B cell (primary cell): ENCODE data around the gene EPHA5. TPM values are rescaled to one million over a fixed set of nuclear protein-coding genes. Genes with fewer than 3 reads are reported as not detected.

Source experiments
- ATAC-seq: fragments of 200-7000 bp; cut with Tn5 transposase; one replicate; pipeline ENCODE4 v1.10.0; 2021; ENCODE audit warnings: low read depth, mild to moderate bottlenecking, moderate number of reproducible peaks, moderate library complexity
- CTCF ChIA-PET: fragments of 350-600 bp; sonication (Branson Sonifier 250); formaldehyde crosslinking; loops from one replicate; lab custom pipeline; 2021; ENCODE audit warnings: antibody characterized with exemption, inconsistent platforms; lab: Charles Lee
- POLR2A ChIA-PET: fragments of 350-600 bp; sonication (Branson Sonifier 250); formaldehyde crosslinking; loops from one replicate; lab custom pipeline; 2021; ENCODE audit warnings: antibody characterized with exemption; lab: Charles Lee
- DNase-seq: peaks from one replicate; pipeline ENCODE4 v3.0.0; 2013
- H2AFZ ChIP-seq: 2 replicates; pipeline ENCODE4 v1.6.1; 2012; ENCODE audit warnings: mild to moderate bottlenecking, low read depth, low read length; ENCODE audit not compliant: insufficient read depth, poor library complexity, severe bottlenecking
- H3K27ac ChIP-seq, 2 donors: 1 replicate in 1 of 2; 2 replicates in 1 of 2; pipeline ENCODE4 v1.5.1; 2012 to 2013; ENCODE audit warnings: low read length in 2 of 2, mild to moderate bottlenecking in 2 of 2, moderate library complexity in 1 of 2
- H3K27me3 ChIP-seq, 4 experiments: fragments of 200-600 bp in 1 of 4; sonication (generic) in 1 of 4; replicated peaks in 1 of 4; 1 replicate in 2 of 4; 2 replicates in 2 of 4; pipeline versions ENCODE4 v1.6.1 to v1.7.0; 2013 to 2016; ENCODE audit warnings: low read length in 3 of 4, mild to moderate bottlenecking in 2 of 4, mixed read lengths in 1 of 4, moderate library complexity in 1 of 4; ENCODE audit not compliant: insufficient read depth in 4 of 4, control insufficient read depth in 3 of 4; ENCODE audit errors: control extremely low read depth in 1 of 4
- H3K36me3 ChIP-seq, 2 experiments: replicated peaks in 1 of 2; 1 replicate in 1 of 2; 2 replicates in 1 of 2; pipeline versions ENCODE4 v1.6.1 to v1.7.1; 2013; ENCODE audit warnings: low read length in 1 of 2; ENCODE audit not compliant: insufficient read depth in 2 of 2, control insufficient read depth in 1 of 2; ENCODE audit errors: control extremely low read depth in 1 of 2, extremely low read depth in 1 of 2
- H3K4me1 ChIP-seq, 2 donors: fragments of 200-600 bp in 1 of 2; sonication (generic) in 1 of 2; 1 replicate in 1 of 2; 2 replicates in 1 of 2; pipeline versions ENCODE4 v1.5.1 to v1.6.1; 2013 to 2017; ENCODE audit warnings: low read length in 2 of 2; ENCODE audit not compliant: control insufficient read depth in 2 of 2, insufficient read depth in 2 of 2
- H3K4me2 ChIP-seq: replicated peaks from 2 replicates; pipeline ENCODE3; 2012; ENCODE audit warnings: mild to moderate bottlenecking, low read depth, low read length; ENCODE audit not compliant: poor library complexity, severe bottlenecking
- H3K4me3 ChIP-seq, 5 experiments: fragments of 200-600 bp in 1 of 5; sonication (generic) in 1 of 5; 1 replicate in 3 of 5; 2 replicates in 2 of 5; pipeline versions ENCODE4 v1.5.1 to v1.7.0; 2011 to 2016; ENCODE audit warnings: low read length in 4 of 5, mild to moderate bottlenecking in 4 of 5, low read depth in 2 of 5, control low read depth in 1 of 5, moderate library complexity in 1 of 5; ENCODE audit not compliant: insufficient read depth in 1 of 5; ENCODE audit errors: control extremely low read depth in 1 of 5, extremely low read depth in 1 of 5
- H3K79me2 ChIP-seq: fragments of 200-600 bp; sonication (generic); one replicate; pipeline ENCODE4 v1.6.0; 2016; ENCODE audit warnings: low read length; ENCODE audit not compliant: control insufficient read depth, insufficient read depth
- H3K9ac ChIP-seq: fragments of 200-600 bp; sonication (generic); 2 replicates; pipeline ENCODE4 v1.6.1; 2017; ENCODE audit warnings: mild to moderate bottlenecking, low read length, moderate library complexity
- H3K9me3 ChIP-seq, 3 donors: one replicate each; pipeline versions ENCODE4 v1.6.1 to v1.7.1; 2013; ENCODE audit warnings: low read length in 2 of 3; ENCODE audit not compliant: control insufficient read depth in 2 of 3, insufficient read depth in 1 of 3; ENCODE audit errors: control extremely low read depth in 1 of 3
- H4K20me1 ChIP-seq: 2 replicates; pipeline ENCODE4 v1.6.0; 2012; ENCODE audit warnings: mild to moderate bottlenecking, low read length; ENCODE audit not compliant: insufficient read depth, control insufficient read depth, poor library complexity, severe bottlenecking
- H3K27ac Mint-ChIP-seq: one replicate; pipeline ENCODE4 v1.8.0; 2021; ENCODE audit warnings: mixed read lengths
- H3K27me3 Mint-ChIP-seq: one replicate; pipeline ENCODE4 v1.8.0; 2021; ENCODE audit warnings: mixed read lengths
- H3K4me1 Mint-ChIP-seq: one replicate; pipeline ENCODE4 v1.8.0; 2021; ENCODE audit warnings: mixed read lengths
- H3K4me3 Mint-ChIP-seq: one replicate; pipeline ENCODE4 v1.8.0; 2021; ENCODE audit warnings: mixed read lengths
- H3K9me3 Mint-ChIP-seq: one replicate; pipeline ENCODE4 v1.8.0; 2022; ENCODE audit warnings: mixed read lengths; ENCODE audit not compliant: insufficient read depth
- EZH2 ChIP-seq: IDR thresholded peaks from 2 replicates; pipeline ENCODE4 v1.6.1; 2012; ENCODE audit warnings: borderline replicate concordance, low read depth, mild to moderate bottlenecking, moderate library complexity, low read length; ENCODE audit not compliant: insufficient read depth, poor library complexity, severe bottlenecking
- WGBS: methylation state at CpG from one replicate; pipeline ENCODE4 v1.1.5; 2013; ENCODE audit warnings: missing lambda C conversion rate; ENCODE audit not compliant: insufficient coverage; 5-methylcytosine and 5-hydroxymethylcytosine counted together
- intact Hi-C: fragments of 100-400 bp; cut with micrococcal nuclease; formaldehyde crosslinking; loops from one replicate; pipeline ENCODE4 v1.10.0; 2022
- polyA plus RNA-seq: library from polyadenylated mRNA; depleted of rRNA; stranded (reverse); fragments of >200 nt; gene quantifications from 2 replicates; pipeline ENCODE4 v1.2.3, GENCODE V29; 2012
- total RNA-seq, 2 donors: library from RNA; stranded (reverse); fragments of 120-200 nt in 1 of 2; gene quantifications; 1 replicate in 1 of 2; 2 replicates in 1 of 2; pipeline versions ENCODE4 v1.2.3 to v1.2.4, GENCODE V29; 2013 to 2022
- TF ChIP-seq, protein P1 (sequence below): fragments of 200-600 bp; IDR thresholded peaks from one replicate; pipeline ENCODE4 v1.8.0; 2022; ENCODE audit warnings: antibody characterized with exemption, mild to moderate bottlenecking

The EPHA5 gene
- total and polyA plus RNA-seq, 2 donors (not counting 1 experiment from before 2014, with no cell fraction given), result not detected

DNA sequence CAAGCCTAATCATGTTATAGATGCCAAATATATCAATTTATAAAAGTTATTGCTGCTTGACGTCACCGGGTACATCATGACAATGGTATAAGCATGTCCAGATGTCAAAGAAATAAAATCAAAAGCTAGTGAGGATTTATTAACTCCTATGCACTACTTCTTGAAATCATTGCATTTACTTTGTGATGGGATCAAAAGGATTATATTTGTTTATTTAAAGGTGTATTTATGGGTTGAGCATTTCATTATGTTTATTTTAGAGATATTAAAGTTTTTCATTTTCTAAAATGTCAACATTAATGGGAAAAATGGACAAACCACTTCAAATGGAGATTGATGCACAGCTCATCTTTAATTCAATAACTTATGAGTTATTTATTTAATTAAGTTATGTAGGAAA, 277.8 kb downstream of the EPHA5 start:
- no peaks in the 10 kb centered on the region for H3K4me1 Mint-ChIP-seq
- DNase-seq (no peak), ATAC-seq (no peak)
- TF ChIP-seq, protein P1, sequence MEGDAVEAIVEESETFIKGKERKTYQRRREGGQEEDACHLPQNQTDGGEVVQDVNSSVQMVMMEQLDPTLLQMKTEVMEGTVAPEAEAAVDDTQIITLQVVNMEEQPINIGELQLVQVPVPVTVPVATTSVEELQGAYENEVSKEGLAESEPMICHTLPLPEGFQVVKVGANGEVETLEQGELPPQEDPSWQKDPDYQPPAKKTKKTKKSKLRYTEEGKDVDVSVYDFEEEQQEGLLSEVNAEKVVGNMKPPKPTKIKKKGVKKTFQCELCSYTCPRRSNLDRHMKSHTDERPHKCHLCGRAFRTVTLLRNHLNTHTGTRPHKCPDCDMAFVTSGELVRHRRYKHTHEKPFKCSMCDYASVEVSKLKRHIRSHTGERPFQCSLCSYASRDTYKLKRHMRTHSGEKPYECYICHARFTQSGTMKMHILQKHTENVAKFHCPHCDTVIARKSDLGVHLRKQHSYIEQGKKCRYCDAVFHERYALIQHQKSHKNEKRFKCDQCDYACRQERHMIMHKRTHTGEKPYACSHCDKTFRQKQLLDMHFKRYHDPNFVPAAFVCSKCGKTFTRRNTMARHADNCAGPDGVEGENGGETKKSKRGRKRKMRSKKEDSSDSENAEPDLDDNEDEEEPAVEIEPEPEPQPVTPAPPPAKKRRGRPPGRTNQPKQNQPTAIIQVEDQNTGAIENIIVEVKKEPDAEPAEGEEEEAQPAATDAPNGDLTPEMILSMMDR, result no peak
- no peak for TF ChIP-seq EZH2
- no peak overlapping the region for H3K9ac ChIP-seq
- no peak overlapping the region for H3K4me3 ChIP-seq
- no peaks in the 10 kb centered on the region for H3K27me3 ChIP-seq
- no peak overlapping the region for H3K27ac ChIP-seq
- WGBS, result no CpG with 5 or more reads among the region's 2 CpGs
- no peak overlapping the region for H2AFZ ChIP-seq
- intact Hi-C loops, result no loop called here
- H3K79me2 ChIP-seq, result no peaks in the 10 kb centered on the region
- peaks cover 1 to 3% (median 2%) of the 10 kb centered on the region in 3 donors for H3K9me3 ChIP-seq
- no peak overlapping the region for H3K4me3 Mint-ChIP-seq
- no peak overlapping the region for H3K4me2 ChIP-seq
- no peaks in the 10 kb centered on the region for H4K20me1 ChIP-seq
- no peaks in the 10 kb centered on the region for H3K27me3 Mint-ChIP-seq
- POLR2A ChIA-PET, result no interaction called here
- peaks cover 3% of the 10 kb centered on the region for H3K9me3 Mint-ChIP-seq
- no peaks in the 10 kb centered on the region for H3K36me3 ChIP-seq
- no peaks in the 10 kb centered on the region for H3K4me1 ChIP-seq
- no peak overlapping the region for H3K27ac Mint-ChIP-seq
- CTCF ChIA-PET, result no interaction called here

DNA sequence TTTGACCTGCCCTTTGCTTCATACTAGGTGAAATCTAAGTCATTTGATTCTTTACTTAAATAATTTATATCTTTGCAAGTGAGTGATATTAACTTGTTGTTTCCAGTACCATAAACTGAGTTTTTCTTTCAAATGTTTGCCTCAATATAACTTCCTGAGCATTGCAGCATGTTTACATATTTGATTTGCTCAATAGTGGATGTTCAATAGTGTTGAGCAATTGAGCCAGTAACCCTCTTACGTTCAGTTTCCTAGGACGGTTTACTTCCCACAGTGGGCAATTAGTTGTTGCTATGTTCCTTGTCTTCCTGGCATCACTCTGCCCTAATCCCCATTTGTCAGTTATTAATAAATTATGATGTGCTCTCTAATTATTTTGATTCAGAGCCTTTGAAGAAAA, 278.5 kb downstream of the EPHA5 start:
- no peak for ATAC-seq
- no peaks in the 10 kb centered on the region for H4K20me1 ChIP-seq
- H3K27ac ChIP-seq, result no peak overlapping the region
- TF ChIP-seq, protein P1, result no peak
- no peak for TF ChIP-seq EZH2
- ChIA-PET POLR2A (no interaction called here), CTCF (no interaction called here)
- H3K9me3 Mint-ChIP-seq, result peaks cover 3% of the 10 kb centered on the region
- WGBS, result no CpG with 5 or more reads among the region's 2 CpGs
- H2AFZ ChIP-seq, result no peak overlapping the region
- no peak overlapping the region for H3K4me2 ChIP-seq
- H3K4me1 ChIP-seq, result no peaks in the 10 kb centered on the region
- H3K27me3 Mint-ChIP-seq, result no peaks in the 10 kb centered on the region
- H3K36me3 ChIP-seq, result no peaks in the 10 kb centered on the region
- no peak overlapping the region for H3K4me3 Mint-ChIP-seq
- peaks cover 1 to 3% (median 2%) of the 10 kb centered on the region in 3 donors for H3K9me3 ChIP-seq
- no peak for DNase-seq
- H3K27ac Mint-ChIP-seq, result no peak overlapping the region
- no peaks in the 10 kb centered on the region for H3K27me3 ChIP-seq
- H3K79me2 ChIP-seq, result no peaks in the 10 kb centered on the region
- intact Hi-C loops, result no loop called here
- no peak overlapping the region for H3K4me3 ChIP-seq
- no peak overlapping the region for H3K9ac ChIP-seq
- H3K4me1 Mint-ChIP-seq, result no peaks in the 10 kb centered on the region
